ENCODE data around the gene RABGAP1L.

The RABGAP1L gene

DNA sequence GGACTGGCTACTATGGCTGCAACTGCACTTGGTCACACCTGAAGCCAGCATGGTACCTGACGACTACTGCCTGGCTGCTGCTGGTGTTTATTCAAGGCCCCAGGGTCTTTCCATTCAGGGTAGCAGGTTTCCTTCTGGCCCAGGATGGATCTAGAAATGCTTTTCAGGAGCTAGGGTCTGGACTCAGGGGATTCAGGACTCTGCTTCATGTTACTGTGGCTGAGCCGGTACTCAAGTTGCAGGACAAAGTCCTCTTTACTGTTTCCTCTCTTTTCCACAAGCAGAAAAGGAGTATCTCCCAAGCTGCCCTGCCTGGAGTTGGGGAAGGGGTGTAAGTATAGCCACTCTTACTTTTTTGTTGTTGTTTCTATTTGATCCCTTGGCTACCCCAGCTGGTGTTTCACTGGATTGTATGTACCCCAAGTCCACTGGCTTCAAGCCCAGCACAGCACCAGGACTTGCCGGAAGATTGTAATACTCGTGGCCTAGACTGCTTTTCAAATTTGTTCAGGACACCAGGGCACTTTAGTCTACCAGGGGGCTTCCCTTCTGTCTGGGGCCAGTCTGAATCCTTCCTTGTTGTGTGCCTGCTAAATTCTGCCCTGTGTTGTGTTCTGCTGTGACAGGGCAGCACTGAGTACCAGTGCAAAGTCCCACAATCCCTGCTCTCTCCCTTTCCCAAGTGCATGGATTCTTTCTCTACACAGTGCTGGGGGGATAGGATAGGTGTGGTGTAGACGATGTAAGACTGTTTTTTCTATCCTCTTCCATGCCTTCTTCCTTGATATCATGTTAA, 536.9 kb downstream of the RABGAP1L start:
- DNase-seq (ENCODE audit: low read depth) = no peak
- H3K4me3 ChIP-seq (ENCODE audit: low read depth, low read length) = no peak overlapping the region
- in situ Hi-C loops (cut with HindIII; ENCODE audit: low sequenced_read_pairs) = no loop called here
- TF ChIP-seq, protein P1, sequence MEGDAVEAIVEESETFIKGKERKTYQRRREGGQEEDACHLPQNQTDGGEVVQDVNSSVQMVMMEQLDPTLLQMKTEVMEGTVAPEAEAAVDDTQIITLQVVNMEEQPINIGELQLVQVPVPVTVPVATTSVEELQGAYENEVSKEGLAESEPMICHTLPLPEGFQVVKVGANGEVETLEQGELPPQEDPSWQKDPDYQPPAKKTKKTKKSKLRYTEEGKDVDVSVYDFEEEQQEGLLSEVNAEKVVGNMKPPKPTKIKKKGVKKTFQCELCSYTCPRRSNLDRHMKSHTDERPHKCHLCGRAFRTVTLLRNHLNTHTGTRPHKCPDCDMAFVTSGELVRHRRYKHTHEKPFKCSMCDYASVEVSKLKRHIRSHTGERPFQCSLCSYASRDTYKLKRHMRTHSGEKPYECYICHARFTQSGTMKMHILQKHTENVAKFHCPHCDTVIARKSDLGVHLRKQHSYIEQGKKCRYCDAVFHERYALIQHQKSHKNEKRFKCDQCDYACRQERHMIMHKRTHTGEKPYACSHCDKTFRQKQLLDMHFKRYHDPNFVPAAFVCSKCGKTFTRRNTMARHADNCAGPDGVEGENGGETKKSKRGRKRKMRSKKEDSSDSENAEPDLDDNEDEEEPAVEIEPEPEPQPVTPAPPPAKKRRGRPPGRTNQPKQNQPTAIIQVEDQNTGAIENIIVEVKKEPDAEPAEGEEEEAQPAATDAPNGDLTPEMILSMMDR (IDR thresholded peaks at IDR 0.05; ENCODE audit: low read depth, low read length, missing control alignments) = no peak

- TF ChIP-seq, protein P1 (IDR thresholded peaks at IDR 0.05; ENCODE audit: low read depth, low read length, missing control alignments) = no peak
- in situ Hi-C loops (cut with HindIII; ENCODE audit: low sequenced_read_pairs) = no loop called here
These were observed 541.0 kb downstream of the RABGAP1L start for GRCh38 chr1:174700314-174700713.

GRCh38 chr1:174700775-174701174, 541.5 kb downstream of the RABGAP1L start:
- DNase-seq (ENCODE audit: low read depth) = peak; percentile 4
- H3K4me3 ChIP-seq (ENCODE audit: low read depth, low read length) = no peak overlapping the region
- TF ChIP-seq, protein P1 (IDR thresholded peaks at IDR 0.05; ENCODE audit: low read depth, low read length, missing control alignments) = no peak
- in situ Hi-C loops (cut with HindIII; ENCODE audit: low sequenced_read_pairs) = no loop called here

More at GRCh38 chr1:174700314-174700713, 541.0 kb downstream of the RABGAP1L start:
- H3K4me3 ChIP-seq (ENCODE audit: low read depth, low read length) = no peak overlapping the region
- DNase-seq (ENCODE audit: low read depth) = no peak

- in situ Hi-C loops (cut with HindIII; ENCODE audit: low sequenced_read_pairs) = no loop called here
- no peak for DNase-seq (ENCODE audit: low read depth)
- TF ChIP-seq, protein P1 (IDR thresholded peaks at IDR 0.05; ENCODE audit: low read depth, low read length, missing control alignments) = no peak
- H3K4me3 ChIP-seq (ENCODE audit: low read depth, low read length) = no peak overlapping the region
These were observed 542.2 kb downstream of the RABGAP1L start for GRCh38 chr1:174701565-174701964.

DNA sequence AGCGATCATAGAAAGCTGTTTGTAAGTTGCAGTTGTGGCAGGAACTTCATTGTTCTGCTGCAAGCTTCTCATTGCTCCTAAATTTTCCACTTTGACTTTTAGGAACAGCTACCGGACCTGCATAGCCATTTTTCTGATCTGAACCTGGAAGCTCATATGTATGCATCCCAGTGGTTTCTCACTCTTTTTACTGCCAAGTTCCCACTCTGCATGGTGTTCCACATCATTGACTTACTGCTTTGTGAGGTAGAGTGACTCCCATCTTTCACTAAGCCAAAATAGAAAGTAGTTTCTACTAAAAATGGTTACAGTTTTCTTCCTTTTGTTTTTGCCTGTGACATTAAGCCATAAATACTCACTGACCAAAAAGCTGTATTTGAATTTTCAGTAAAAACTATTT, 542.7 kb downstream of the RABGAP1L start:
- DNase-seq (ENCODE audit: low read depth) = no peak
- TF ChIP-seq, protein P1 (IDR thresholded peaks at IDR 0.05; ENCODE audit: low read depth, low read length, missing control alignments) = no peak
- in situ Hi-C loops (cut with HindIII; ENCODE audit: low sequenced_read_pairs) = no loop called here
- H3K4me3 ChIP-seq (ENCODE audit: low read depth, low read length) = no peak overlapping the region

GRCh38 chr1:174703309-174703708, 544.0 kb downstream of the RABGAP1L start:
- in situ Hi-C loops (cut with HindIII; ENCODE audit: low sequenced_read_pairs) = no loop called here
- no peak for DNase-seq (ENCODE audit: low read depth)
- TF ChIP-seq, protein P1 (IDR thresholded peaks at IDR 0.05; ENCODE audit: low read depth, low read length, missing control alignments) = no peak
- no peak overlapping the region for H3K4me3 ChIP-seq (ENCODE audit: low read depth, low read length)
